GM21526 (cell line): ENCODE data around the gene LARP6.
"Not testable (repeated sequence)": the region's sequence is repeated elsewhere in the genome, so short reads cannot be mapped to it uniquely, and the experiment has no call there.

Experiments used
- ATAC-seq: cut with Tn5 transposase; IDR thresholded peaks from one replicate; pipeline ENCODE4 v1.9.1; 2021; ENCODE audit warnings: moderate library complexity; ENCODE audit not compliant: unreplicated experiment, low FRiP score

LARP6 gene

GRCh38 chr15:70859322-70859908 is 5.5 kb upstream of the LARP6 start:
- ATAC-seq = no peak

- not testable (repeated sequence) for ATAC-seq
These were observed 4.8 kb upstream of the LARP6 start for GRCh38 chr15:70858614-70859321.

GRCh38 chr15:70857562-70858285 is 3.8 kb upstream of the LARP6 start:
- ATAC-seq = no peak

GRCh38 chr15:70856884-70857561 is 3.1 kb upstream of the LARP6 start:
- no peak for ATAC-seq

GRCh38 chr15:70856177-70856883 is 2.4 kb upstream of the LARP6 start:
- ATAC-seq = no peak

- ATAC-seq = no peak
These were observed 1.8 kb upstream of the LARP6 start for GRCh38 chr15:70855764-70856163.

- no peak for ATAC-seq
These were observed 664 bp upstream of the LARP6 start for GRCh38 chr15:70854666-70854976.

GRCh38 chr15:70853318-70853972 is 512 bp downstream of the LARP6 start:
- ATAC-seq = no peak

GRCh38 chr15:70852501-70853317 is 1.2 kb downstream of the LARP6 start:
- ATAC-seq = no peak

- ATAC-seq = no peak
These were observed 2.1 kb downstream of the LARP6 start for GRCh38 chr15:70851889-70852288.

GRCh38 chr15:70845602-70846360 is 8.2 kb downstream of the LARP6 start:
- no peak for ATAC-seq

- ATAC-seq = no peak
These were observed 16.5 kb downstream of the LARP6 start for GRCh38 chr15:70837476-70837875.

GRCh38 chr15:70835841-70836240 is 18.1 kb downstream of the LARP6 start:
- no peak for ATAC-seq

- no peak for ATAC-seq
These were observed 18.5 kb downstream of the LARP6 start for GRCh38 chr15:70835415-70835814.

- ATAC-seq = no peak
These were observed 19.0 kb downstream of the LARP6 start for GRCh38 chr15:70834999-70835398.

- no peak for ATAC-seq
These were observed 19.8 kb downstream of the LARP6 start for GRCh38 chr15:70833861-70834765.

- no peak for ATAC-seq
These were observed 20.5 kb downstream of the LARP6 start for GRCh38 chr15:70833422-70833821.

- no peak for ATAC-seq
These were observed 21.8 kb downstream of the LARP6 start for GRCh38 chr15:70832176-70832575.
